AG04449 (cell line): ENCODE measurements around the gene CACNB4.

Experiments
- CTCF ChIA-PET: fragments of 350-600 bp; formaldehyde crosslinking; extraction: SDS; loops from one replicate; lab custom pipeline; 2021; ENCODE audit warnings: antibody characterized with exemption; lab: Yijun Ruan, JAX
- POLR2A ChIA-PET: fragments of 400-600, 350-600 bp; formaldehyde crosslinking; extraction: SDS; loops from one replicate; lab custom pipeline; 2020; ENCODE audit warnings: antibody characterized with exemption, inconsistent platforms; lab: Yijun Ruan, JAX
- DNase-seq: peaks from one replicate; pipeline ENCODE4 v3.0.0-alpha.2; 2010; ENCODE audit warnings: low read depth, low spot score
- H3K4me3 ChIP-seq: 2 replicates; pipeline ENCODE4 v1.5.1; 2011; ENCODE audit warnings: low read depth, mild to moderate bottlenecking, control low read depth, low read length
- TF ChIP-seq, protein P1 (sequence below): IDR thresholded peaks from one replicate; pipeline ENCODE4 v1.5.1; 2011; ENCODE audit warnings: mild to moderate bottlenecking, moderate library complexity, low read length, control low read depth, inconsistent platforms; ENCODE audit not compliant: insufficient read depth; ENCODE audit errors: missing control alignments

Gene CACNB4

GRCh38 chr2:151899156-151899555 lies 199.7 kb downstream of the CACNB4 start:
- DNase-seq = no peak
- CTCF ChIA-PET = no interaction called here
- H3K4me3 ChIP-seq = no peak overlapping the region
- POLR2A ChIA-PET = no interaction called here
- TF ChIP-seq, protein P1, sequence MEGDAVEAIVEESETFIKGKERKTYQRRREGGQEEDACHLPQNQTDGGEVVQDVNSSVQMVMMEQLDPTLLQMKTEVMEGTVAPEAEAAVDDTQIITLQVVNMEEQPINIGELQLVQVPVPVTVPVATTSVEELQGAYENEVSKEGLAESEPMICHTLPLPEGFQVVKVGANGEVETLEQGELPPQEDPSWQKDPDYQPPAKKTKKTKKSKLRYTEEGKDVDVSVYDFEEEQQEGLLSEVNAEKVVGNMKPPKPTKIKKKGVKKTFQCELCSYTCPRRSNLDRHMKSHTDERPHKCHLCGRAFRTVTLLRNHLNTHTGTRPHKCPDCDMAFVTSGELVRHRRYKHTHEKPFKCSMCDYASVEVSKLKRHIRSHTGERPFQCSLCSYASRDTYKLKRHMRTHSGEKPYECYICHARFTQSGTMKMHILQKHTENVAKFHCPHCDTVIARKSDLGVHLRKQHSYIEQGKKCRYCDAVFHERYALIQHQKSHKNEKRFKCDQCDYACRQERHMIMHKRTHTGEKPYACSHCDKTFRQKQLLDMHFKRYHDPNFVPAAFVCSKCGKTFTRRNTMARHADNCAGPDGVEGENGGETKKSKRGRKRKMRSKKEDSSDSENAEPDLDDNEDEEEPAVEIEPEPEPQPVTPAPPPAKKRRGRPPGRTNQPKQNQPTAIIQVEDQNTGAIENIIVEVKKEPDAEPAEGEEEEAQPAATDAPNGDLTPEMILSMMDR = no peak

DNA sequence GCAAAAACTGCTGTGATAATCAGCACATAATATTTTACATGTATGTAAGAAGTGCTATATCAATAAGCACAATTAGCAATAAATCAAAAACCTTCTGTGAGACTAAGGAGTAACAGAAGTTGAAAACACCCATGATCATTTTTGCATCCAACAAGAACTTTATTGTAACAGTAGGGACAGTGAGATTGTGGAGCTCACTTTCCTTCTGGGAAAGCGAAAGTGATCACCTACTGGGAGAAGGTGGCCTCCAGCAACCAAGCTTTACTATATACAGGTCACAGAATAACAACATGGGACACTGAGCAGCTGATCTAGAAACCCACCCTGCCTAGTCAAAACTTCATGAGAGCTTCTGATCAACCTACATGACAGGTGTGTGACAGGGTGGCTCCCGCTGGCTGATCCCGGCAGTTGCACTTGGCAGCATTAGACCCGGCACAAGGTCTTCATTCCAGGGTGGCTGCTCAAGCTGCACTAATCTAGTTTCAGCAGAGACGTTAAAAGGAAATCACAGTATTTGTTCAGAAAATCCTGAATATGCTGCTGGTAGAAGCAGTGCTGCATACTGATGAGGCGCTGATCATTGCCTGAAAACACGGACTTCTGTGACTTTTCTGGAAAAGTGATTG lies 207.2 kb downstream of the CACNB4 start:
- no peak overlapping the region for H3K4me3 ChIP-seq
- TF ChIP-seq, protein P1 = no peak
- ChIA-PET CTCF (no interaction called here), POLR2A (no interaction called here)
- no peak for DNase-seq

GRCh38 chr2:151887164-151887563 lies 211.7 kb downstream of the CACNB4 start:
- ChIA-PET POLR2A (no interaction called here), CTCF (no interaction called here)
- DNase-seq = no peak
- TF ChIP-seq, protein P1 = no peak
- no peak overlapping the region for H3K4me3 ChIP-seq

DNA sequence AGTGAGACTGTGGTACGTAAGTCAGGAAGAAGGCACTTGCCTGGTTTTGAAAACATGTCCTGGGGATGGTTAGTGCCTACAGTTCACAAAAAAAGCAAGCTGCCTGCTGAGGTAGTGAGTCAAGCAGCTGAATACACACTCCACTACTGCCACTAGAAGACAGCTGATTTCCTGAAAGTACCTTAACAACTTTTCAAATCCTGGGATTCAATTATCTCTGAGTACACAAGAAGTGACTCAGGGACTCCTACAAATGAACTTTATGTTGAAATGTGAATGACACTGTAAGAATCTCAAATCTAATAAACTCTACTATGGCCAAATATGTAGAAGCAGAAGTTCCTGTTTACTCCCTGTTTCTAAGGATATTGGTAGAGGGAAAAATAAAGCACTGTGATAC lies 212.6 kb downstream of the CACNB4 start:
- TF ChIP-seq, protein P1 = no peak
- DNase-seq = no peak
- no peak overlapping the region for H3K4me3 ChIP-seq
- ChIA-PET CTCF (no interaction called here), POLR2A (no interaction called here)

DNA sequence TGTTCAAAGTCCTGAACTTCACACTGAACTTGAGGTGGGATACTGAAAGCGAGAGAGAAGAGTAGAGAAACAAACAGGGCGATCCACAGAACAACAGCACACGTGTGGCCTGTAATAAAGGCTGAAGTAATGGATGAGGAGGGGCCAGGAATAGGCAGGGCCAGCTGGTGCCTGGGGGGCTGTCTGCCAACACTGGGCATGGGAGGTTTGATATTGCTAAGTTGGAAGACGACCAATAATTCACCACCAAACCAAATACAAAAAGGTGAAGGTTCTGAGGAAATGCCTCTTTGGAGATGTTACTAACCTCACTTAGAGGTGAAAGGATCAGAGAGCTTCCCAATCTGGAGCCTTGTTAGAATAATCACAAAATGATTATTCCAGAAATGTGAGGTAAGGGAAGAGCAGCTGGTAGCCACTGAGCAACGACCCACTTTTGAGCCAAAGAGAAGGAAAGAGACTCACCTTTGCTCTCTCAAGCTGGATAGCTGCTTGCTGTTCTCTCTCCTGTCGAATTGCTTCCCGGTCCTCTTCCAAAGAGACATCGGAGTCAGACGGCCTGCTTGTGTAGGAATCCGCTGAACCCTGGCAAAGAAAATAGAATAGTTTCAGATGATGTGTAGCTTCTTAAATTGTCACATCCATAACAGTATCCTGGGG lies 215.9 kb downstream of the CACNB4 start:
- CTCF ChIA-PET = no interaction called here
- no peak overlapping the region for H3K4me3 ChIP-seq
- TF ChIP-seq, protein P1 = no peak
- POLR2A ChIA-PET = no interaction called here
- no peak for DNase-seq

DNA sequence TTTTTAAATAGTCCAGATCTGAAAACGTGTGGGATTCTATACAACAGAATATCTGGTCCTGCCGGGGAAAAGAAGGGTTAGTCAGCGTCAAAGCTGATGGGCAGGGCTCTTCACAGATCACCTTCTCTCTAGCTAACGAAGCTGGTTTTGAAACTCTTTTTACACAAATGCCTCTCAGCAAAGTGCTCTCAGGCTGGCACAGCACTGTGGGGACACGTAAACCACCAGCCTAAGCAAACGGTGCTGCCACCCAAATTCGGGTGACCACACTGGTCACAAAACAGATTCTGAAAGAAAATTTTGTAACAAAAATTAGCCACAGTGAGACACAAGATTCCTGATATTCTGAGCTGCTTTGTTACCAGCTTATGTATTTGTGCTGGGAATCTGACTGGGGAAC lies 217.5 kb downstream of the CACNB4 start:
- H3K4me3 ChIP-seq = no peak overlapping the region
- POLR2A ChIA-PET = no interaction called here
- no peak for DNase-seq
- TF ChIP-seq, protein P1 = no peak
- CTCF ChIA-PET = no interaction called here
